Tibial nerve (tissue), 4 donors: ENCODE data around the gene TMEM91. TPM values are rescaled to one million over a fixed set of nuclear protein-coding genes. Genes with fewer than 3 reads are reported as not detected.
A peak's percentile ranks its signal among the peaks of the same experiment; 100 is the strongest.

Source experiments
- DNase-seq, 2 donors: peaks; one replicate each; pipeline ENCODE4 v3.0.0-alpha.2; 2019; ENCODE audit warnings: low spot score in 2 of 2
- H3K27ac ChIP-seq, 4 donors: fragments of 200-600 bp; sonication (generic) in 3 of 4; one replicate each; pipeline ENCODE4 v1.5.1; 2017 to 2019; ENCODE audit warnings: mild to moderate bottlenecking in 1 of 4
- H3K27me3 ChIP-seq, 2 donors: fragments of 200-600 bp; sonication (generic) in 1 of 2; one replicate each; pipeline versions ENCODE4 v1.5.1 to v1.6.0; 2017 to 2019
- H3K36me3 ChIP-seq, 3 donors: fragments of 200-600 bp; sonication (generic); one replicate each; pipeline ENCODE4 v1.5.1; 2018 to 2019
- H3K4me1 ChIP-seq, 4 donors: fragments of 200-600 bp; sonication (generic) in 3 of 4; one replicate each; pipeline ENCODE4 v1.5.1; 2017 to 2019
- H3K4me3 ChIP-seq, 4 donors: fragments of 200-600 bp; sonication (generic) in 3 of 4; one replicate each; pipeline ENCODE4 v1.5.1; 2017 to 2019; ENCODE audit warnings: mild to moderate bottlenecking in 1 of 4, moderate library complexity in 1 of 4
- H3K9me3 ChIP-seq, 4 donors: fragments of 200-600 bp; sonication (generic) in 3 of 4; one replicate each; pipeline ENCODE4 v1.5.1; 2017 to 2019
- CTCF ChIP-seq, 5 experiments: fragments of 200-600 bp in 3 of 5; fragments of 450-650 bp in 2 of 5; sonication (generic) in 3 of 5; IDR thresholded peaks; one replicate each; pipeline ENCODE4 v1.5.1; 2016 to 2019; ENCODE audit warnings: antibody characterized with exemption in 5 of 5, mild to moderate bottlenecking in 3 of 5, moderate library complexity in 2 of 5
- EP300 ChIP-seq, 2 donors: sonication (generic); formaldehyde crosslinking; IDR thresholded peaks; one replicate each; pipeline ENCODE4 v1.6.1; 2017; ENCODE audit warnings: antibody characterized with exemption in 2 of 2, mild to moderate bottlenecking in 1 of 2
- POLR2A ChIP-seq, 2 donors: fragments of 450-650 bp; IDR thresholded peaks; one replicate each; pipeline ENCODE4 v1.6.1; 2017; ENCODE audit warnings: antibody characterized with exemption in 2 of 2, mild to moderate bottlenecking in 2 of 2, moderate library complexity in 2 of 2
- WGBS, 2 donors: methylation state at CpG; one replicate each; pipeline ENCODE4 v1.1.5; 2018; 5-methylcytosine and 5-hydroxymethylcytosine counted together
- total RNA-seq, 4 donors: library from RNA; depleted of rRNA; stranded (reverse); fragments of >200 nt; gene quantifications; one replicate each; pipeline ENCODE4 v1.1.0, GENCODE V29; 2016

The TMEM91 gene
- total RNA-seq, 4 donors from 2014 or later: 20.3 to 50.8 (median 31.5) TPM

GRCh38 chr19:41421314-41421713 lies 45.0 kb downstream of the TMEM91 start:
- WGBS, 2 donors: 86 to 91% methylated on average over 6 of the region's 6 CpGs
- Histone ChIP-seq H3K27ac (peak overlapping the region in 3 of 4 donors; percentile 30 to 50 (median 45)), H3K36me3 (peaks cover 0 to 99% (median 34%) of the 10 kb centered on the region in 3 donors)

GRCh38 chr19:41421973-41422372 lies 45.6 kb downstream of the TMEM91 start:
- DNase-seq: no peak
- WGBS, 2 donors: 87 to 89% methylated on average over 20 of the region's 20 CpGs
- TF ChIP-seq EP300 (IDR thresholded peaks at IDR 0.05): no peak
- no peak for TF ChIP-seq CTCF (IDR thresholded peaks at IDR 0.05)
- no peak for TF ChIP-seq POLR2A (IDR thresholded peaks at IDR 0.05)
- H3K4me3 ChIP-seq: no peak overlapping the region
- H3K4me1 ChIP-seq: peaks cover 0 to 31% (median 0%) of the 10 kb centered on the region in 4 donors
- no peaks in the 10 kb centered on the region for H3K9me3 ChIP-seq
- H3K27me3 ChIP-seq: no peaks in the 10 kb centered on the region
- H3K27ac ChIP-seq: peak overlapping the region in 1 of 4 donors; percentile 45
- peaks cover 0 to 93% (median 28%) of the 10 kb centered on the region in 3 donors for H3K36me3 ChIP-seq

More at GRCh38 chr19:41421314-41421713, 45.0 kb downstream of the TMEM91 start:
- Histone ChIP-seq H3K27me3 (no peaks in the 10 kb centered on the region), H3K9me3 (no peaks in the 10 kb centered on the region), H3K4me1 (peaks cover 0 to 24% (median 0%) of the 10 kb centered on the region in 4 donors), H3K4me3 (no peak overlapping the region)
- no peak for TF ChIP-seq CTCF (IDR thresholded peaks at IDR 0.05)
- no peak for TF ChIP-seq EP300 (IDR thresholded peaks at IDR 0.05)
- TF ChIP-seq POLR2A (IDR thresholded peaks at IDR 0.05): no peak
- no peak for DNase-seq

- peaks cover 0 to 36% (median under 1%) of the 10 kb centered on the region in 4 donors for H3K4me1 ChIP-seq
- DNase-seq: no peak
- no peak overlapping the region for H3K4me3 ChIP-seq
- H3K27me3 ChIP-seq: no peaks in the 10 kb centered on the region
- no peaks in the 10 kb centered on the region for H3K9me3 ChIP-seq
- peaks cover 0 to 89% (median 27%) of the 10 kb centered on the region in 3 donors for H3K36me3 ChIP-seq
- TF ChIP-seq EP300 (IDR thresholded peaks at IDR 0.05) (no peak), POLR2A (IDR thresholded peaks at IDR 0.05) (no peak), CTCF (IDR thresholded peaks at IDR 0.05) (no peak)
- WGBS, 2 donors: 86 to 90% methylated on average over 18 of the region's 18 CpGs
- no peak overlapping the region for H3K27ac ChIP-seq
These were observed 46.1 kb downstream of the TMEM91 start for GRCh38 chr19:41422456-41422855.

- H3K27me3 ChIP-seq: no peaks in the 10 kb centered on the region
- H3K36me3 ChIP-seq: peaks cover 0 to 85% (median 27%) of the 10 kb centered on the region in 3 donors
- H3K4me3 ChIP-seq: no peak overlapping the region
- no peak for DNase-seq
- no peaks in the 10 kb centered on the region for H3K9me3 ChIP-seq
- 89 to 94% methylated on average over 12 of the region's 12 CpGs for WGBS, 2 donors
- H3K27ac ChIP-seq: no peak overlapping the region
- no peak for TF ChIP-seq EP300 (IDR thresholded peaks at IDR 0.05)
- TF ChIP-seq POLR2A (IDR thresholded peaks at IDR 0.05): no peak
- no peak for TF ChIP-seq CTCF (IDR thresholded peaks at IDR 0.05)
- H3K4me1 ChIP-seq: peaks cover 0 to 41% (median 3%) of the 10 kb centered on the region in 4 donors
These were observed 46.6 kb downstream of the TMEM91 start for GRCh38 chr19:41422955-41423354.

- Histone ChIP-seq H3K4me1 (peaks cover 0 to 50% (median 11%) of the 10 kb centered on the region in 4 donors), H3K9me3 (no peaks in the 10 kb centered on the region), H3K36me3 (peaks cover 0 to 78% (median 20%) of the 10 kb centered on the region in 3 donors), H3K27ac (peak overlapping the region in 1 of 4 donors; percentile 50), H3K27me3 (no peaks in the 10 kb centered on the region), H3K4me3 (no peak overlapping the region)
- 83 to 86% methylated on average over 19 to 21 of the region's 21 CpGs for WGBS, 2 donors
- no peak for DNase-seq
- TF ChIP-seq EP300 (IDR thresholded peaks at IDR 0.05): no peak
- TF ChIP-seq CTCF (IDR thresholded peaks at IDR 0.05): no peak
- TF ChIP-seq POLR2A (IDR thresholded peaks at IDR 0.05): no peak
These were observed 48.2 kb downstream of the TMEM91 start for GRCh38 chr19:41424335-41425173.
